HG02759 (cell line): ENCODE measurements around the gene TTC39B.
A peak's percentile ranks its signal among the peaks of the same experiment; 100 is the strongest.

Source experiments
- ATAC-seq: cut with Tn5 transposase; IDR thresholded peaks from one replicate; pipeline ENCODE4 v1.9.1; 2021; ENCODE audit warnings: mild to moderate bottlenecking, moderate library complexity; ENCODE audit not compliant: unreplicated experiment

The TTC39B gene

GRCh38 chr9:15231788-15232635 is 75.0 kb downstream of the TTC39B start:
- ATAC-seq, result peak; percentile 52

GRCh38 chr9:15229409-15229808 is 77.6 kb downstream of the TTC39B start:
- no peak for ATAC-seq

DNA sequence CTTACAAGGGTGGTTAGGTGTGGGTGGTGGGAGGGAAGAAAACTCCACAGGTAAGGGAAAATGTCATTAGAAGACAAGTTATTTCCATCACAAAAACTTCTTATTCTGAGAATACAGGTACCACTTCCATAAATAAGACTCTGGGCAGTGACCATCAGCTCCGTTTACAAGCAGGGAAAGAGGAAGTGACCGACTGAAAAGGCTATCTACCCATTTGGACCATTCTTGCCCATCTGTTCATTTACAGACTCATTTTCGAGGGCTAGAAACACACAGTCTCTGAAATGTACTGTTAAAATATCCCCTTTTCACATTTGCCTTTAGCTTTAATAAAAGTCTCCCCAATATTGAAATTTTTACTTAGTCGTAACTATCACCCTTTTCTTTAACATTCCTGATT is 79.5 kb downstream of the TTC39B start:
- ATAC-seq, result no peak

DNA sequence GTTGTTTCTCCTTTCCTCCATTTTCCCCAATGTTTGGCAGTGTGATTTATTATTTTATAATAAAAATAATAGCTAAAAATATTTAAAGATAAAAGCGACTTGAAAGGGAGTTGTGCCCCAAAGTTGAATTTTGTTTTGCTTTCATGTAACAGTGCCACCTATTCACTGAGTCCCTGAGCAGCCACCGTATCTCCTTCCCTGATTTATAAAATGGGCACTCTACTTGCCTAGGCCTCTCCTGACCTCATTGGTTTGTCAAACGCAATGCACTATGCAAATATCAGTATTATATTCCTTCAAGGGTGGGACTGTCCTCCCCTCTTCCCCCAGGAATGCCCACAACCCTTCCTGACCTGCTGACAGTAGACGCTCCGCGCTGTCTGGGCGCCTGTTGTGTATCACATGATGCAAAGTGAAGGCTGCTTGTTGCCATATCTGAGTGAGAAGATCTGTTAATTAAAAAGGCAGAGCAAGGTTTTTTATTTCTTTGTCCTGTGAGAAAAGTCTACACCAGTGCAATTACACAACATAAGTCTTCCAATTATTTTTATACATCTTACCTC is 81.4 kb downstream of the TTC39B start:
- ATAC-seq, result no peak

- no peak for ATAC-seq
Observed at GRCh38 chr9:15222313-15222712, 84.7 kb downstream of the TTC39B start.

GRCh38 chr9:15221746-15222145 is 85.3 kb downstream of the TTC39B start:
- ATAC-seq, result no peak

DNA sequence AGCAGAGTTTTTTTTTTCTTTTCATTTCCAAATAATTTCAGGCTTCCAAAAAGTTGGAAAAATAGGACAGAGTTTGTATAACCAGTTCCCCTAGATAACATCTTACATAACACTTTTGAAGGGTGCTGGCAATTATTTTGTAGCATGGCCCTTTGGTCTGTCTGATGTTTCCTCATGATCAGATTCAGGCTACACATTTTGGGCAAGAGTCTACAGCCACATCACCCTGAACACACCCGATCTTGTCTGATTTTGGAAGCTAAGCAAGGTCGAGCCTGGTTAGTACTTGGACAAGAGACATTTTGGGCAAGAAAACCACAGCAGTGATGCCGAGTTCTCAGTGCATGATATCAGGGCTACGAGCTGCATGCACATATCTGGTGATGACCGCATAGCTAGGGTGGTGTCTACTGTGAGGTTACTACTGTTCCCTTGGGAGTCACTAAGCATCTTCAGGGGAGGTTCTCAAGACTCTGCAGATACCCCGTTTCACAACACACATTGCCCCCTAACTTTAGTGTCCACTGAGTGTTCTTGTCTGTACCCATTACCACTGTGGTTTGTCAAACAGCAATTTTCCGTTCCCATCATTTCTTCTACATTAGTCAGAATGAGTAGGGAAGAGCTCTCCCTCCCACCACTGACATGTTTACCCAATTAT is 86.2 kb downstream of the TTC39B start:
- ATAC-seq, result no peak

GRCh38 chr9:15219546-15219945 is 87.5 kb downstream of the TTC39B start:
- ATAC-seq, result no peak

DNA sequence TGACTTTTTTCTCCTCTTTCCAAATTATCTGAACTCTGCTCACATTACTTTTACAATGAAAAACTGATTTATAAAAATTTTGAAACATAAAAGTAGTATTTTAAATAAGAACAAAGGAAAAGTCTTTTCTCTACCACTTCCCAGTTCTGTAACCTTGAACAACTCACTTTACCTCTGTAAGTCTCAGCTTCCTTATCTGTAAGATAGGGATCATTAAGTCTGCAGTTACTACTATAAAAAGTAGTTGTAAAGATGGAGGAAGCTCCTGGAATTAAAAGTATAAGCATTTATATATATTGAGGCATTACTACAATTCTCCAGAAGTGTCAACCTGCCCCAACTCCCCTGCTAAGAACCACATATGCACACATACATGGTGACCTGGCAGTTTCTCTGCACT is 88.0 kb downstream of the TTC39B start:
- no peak for ATAC-seq

- no peak for ATAC-seq
Observed at GRCh38 chr9:15213249-15213648, 93.8 kb downstream of the TTC39B start.

GRCh38 chr9:15211815-15212495 is 95.1 kb downstream of the TTC39B start:
- peak; percentile 12 for ATAC-seq

DNA sequence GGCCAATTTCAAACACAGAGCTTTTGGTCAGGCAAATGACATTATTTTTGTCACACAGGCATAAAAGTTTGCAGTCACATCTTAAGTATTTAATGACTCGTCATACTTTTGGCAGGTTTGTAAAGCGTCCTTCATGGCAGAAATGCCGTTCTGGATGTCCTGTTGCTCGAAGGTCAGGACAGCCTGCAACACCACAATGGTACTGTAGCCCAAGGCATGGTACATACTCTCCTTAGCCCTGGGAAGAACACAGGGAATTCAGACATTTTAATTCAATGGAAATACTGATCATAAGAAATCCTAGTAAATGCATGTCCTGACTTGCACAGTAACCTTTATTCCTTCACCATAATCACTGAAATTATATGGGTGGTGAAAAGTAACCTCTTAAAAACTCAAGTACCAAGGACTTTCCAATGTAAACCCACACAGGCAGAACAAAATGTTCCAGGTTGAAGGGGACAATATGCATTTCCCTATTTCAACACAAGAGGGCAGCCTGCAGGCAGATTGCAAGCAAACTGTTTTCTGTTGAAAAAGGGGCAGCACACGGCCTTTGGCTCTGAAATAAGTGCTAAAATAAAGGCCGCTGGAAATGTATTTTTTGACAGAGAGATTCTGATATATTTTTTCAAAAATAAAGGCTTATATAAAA is 95.7 kb downstream of the TTC39B start:
- ATAC-seq, result peak; percentile 84

GRCh38 chr9:15206903-15207696 is 99.9 kb downstream of the TTC39B start:
- no peak for ATAC-seq

GRCh38 chr9:15205632-15206420 is 101.2 kb downstream of the TTC39B start:
- ATAC-seq, result no peak

DNA sequence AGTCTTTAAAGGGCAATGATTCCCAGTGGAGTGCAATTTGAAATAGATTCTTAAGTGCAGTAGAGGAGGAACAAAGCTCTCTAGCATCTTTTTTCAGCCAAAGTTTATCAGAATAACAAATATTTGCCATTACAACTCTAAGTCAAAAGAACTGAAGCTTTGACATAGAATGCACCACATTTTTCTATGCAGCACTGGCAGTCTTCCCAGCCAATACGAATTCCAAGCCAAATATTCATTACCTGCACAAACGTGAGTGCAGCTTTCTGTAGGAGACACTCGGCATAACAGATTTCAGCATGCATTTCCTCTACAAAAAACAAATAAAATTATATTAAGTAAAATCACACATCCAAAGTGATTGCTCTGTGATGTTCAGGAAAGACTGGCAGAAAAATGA is 103.4 kb downstream of the TTC39B start:
- no peak for ATAC-seq

DNA sequence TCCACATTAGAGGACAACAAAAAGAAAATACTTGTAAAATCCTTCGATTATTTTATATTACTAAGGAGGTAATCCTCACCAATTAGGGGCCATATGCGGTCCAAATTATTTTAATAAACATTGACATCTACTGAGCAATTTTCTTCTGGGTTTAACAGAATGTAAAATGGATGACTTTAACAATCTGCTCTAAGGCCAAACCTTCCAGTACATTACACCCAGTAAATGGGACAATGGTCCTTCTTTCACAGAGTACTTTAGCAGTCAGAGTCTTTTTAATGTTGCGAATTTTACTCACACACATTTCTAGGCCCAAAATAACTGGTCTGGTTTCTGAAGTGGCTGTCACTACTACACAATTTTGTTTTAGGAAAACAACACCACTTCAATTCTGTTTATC is 106.9 kb downstream of the TTC39B start:
- ATAC-seq, result no peak

GRCh38 chr9:15192856-15193255 is 114.2 kb downstream of the TTC39B start:
- ATAC-seq, result no peak

DNA sequence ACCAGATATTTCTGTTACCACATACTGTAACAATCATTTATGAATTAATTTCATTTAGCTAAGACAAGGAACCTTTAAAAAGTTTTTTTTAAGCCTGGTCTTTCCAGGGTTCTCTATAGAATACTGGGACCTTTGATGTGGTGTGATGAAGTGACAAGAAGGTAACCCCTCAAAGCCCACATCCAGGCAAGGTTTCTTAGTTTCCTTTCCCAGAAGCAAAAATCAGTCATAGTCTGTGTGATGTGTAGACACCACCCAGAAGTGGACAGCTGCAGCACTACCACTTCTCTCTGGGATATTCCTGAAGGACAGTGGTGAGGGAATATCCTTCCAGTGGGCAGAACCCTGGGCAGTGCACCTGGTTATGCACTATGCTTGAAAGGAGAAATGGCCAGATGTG is 115.6 kb downstream of the TTC39B start:
- no peak for ATAC-seq

GRCh38 chr9:15189481-15189880 is 117.5 kb downstream of the TTC39B start:
- no peak for ATAC-seq
